ENCODE measurements around the gene CACNA2D1.

The CACNA2D1 gene

DNA sequence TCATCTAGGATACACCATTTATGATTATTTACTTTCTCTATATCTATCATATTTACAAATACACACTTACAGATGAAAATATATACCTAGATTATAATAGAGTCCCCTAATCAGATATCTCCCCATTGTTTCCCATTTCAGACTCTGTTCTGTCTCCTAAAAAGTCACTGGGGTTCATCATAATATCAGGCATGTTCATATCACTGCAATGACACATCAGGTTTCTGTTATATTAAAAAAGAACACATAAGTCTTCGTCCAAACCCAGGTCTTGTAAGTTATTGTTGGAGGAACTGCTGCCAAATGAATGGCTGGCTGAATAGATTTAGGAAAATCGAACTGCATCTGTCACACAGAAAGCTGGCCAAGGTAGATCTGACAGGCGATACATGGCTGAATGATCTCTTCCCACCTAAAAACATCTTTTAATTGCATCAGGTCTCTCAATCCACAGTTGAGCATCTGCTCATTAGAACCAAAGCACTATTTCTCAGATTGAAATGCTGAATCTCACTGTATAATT lies 178.7 kb downstream of the CACNA2D1 start:
- no peak for DNase-seq (ENCODE audit: low read depth)
- TF ChIP-seq, protein P1, sequence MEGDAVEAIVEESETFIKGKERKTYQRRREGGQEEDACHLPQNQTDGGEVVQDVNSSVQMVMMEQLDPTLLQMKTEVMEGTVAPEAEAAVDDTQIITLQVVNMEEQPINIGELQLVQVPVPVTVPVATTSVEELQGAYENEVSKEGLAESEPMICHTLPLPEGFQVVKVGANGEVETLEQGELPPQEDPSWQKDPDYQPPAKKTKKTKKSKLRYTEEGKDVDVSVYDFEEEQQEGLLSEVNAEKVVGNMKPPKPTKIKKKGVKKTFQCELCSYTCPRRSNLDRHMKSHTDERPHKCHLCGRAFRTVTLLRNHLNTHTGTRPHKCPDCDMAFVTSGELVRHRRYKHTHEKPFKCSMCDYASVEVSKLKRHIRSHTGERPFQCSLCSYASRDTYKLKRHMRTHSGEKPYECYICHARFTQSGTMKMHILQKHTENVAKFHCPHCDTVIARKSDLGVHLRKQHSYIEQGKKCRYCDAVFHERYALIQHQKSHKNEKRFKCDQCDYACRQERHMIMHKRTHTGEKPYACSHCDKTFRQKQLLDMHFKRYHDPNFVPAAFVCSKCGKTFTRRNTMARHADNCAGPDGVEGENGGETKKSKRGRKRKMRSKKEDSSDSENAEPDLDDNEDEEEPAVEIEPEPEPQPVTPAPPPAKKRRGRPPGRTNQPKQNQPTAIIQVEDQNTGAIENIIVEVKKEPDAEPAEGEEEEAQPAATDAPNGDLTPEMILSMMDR (conservative IDR thresholded peaks at IDR 0.05; ENCODE audit: low read depth, low read length): no peak
- H3K4me3 ChIP-seq (ENCODE audit: low read length): no peak overlapping the region

DNA sequence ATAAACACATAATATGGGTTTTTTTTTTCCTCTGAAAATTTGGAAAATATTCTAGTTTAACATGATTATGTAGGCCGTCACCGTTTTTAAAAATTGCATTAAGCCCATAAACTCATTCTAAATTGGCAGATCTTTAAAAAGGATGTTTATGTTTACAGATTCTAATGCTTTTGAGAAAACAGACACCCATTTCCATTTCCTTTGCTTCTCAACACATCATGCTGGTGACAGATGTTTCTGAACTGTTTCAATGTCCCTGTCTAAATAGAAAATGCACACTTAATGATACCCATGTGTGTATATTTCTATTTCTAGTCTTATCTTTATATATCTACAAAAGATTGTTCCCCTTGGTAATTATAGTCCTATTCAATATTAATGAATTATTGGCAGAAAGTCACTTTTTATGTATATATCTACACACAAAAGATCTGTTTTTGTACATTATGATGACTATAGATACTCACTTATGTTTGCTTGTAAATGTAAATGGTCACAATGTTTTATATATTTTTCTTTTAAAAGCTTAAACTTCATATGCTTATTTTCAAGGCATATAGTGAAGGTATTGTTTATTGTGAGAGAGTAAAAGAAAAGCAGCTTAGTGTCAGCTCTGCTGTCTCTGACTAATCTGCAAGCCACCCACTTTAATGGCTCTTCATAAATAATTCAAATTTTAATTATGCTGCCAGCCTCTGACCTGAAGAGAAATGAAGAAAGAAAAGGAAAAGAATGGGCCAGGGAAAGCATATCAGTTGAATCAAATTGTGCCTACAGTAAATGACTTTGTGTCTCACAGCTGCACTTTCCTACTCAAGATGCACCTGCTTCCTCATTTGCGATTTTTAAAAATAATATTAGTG lies 179.4 kb downstream of the CACNA2D1 start:
- no peak for DNase-seq (ENCODE audit: low read depth)
- no peak overlapping the region for H3K4me3 ChIP-seq (ENCODE audit: low read length)
- TF ChIP-seq, protein P1 (conservative IDR thresholded peaks at IDR 0.05; ENCODE audit: low read depth, low read length): no peak

- TF ChIP-seq, protein P1 (conservative IDR thresholded peaks at IDR 0.05; ENCODE audit: low read depth, low read length): no peak
Observed at GRCh38 chr7:82258181-82258580, 185.4 kb downstream of the CACNA2D1 start.

DNA sequence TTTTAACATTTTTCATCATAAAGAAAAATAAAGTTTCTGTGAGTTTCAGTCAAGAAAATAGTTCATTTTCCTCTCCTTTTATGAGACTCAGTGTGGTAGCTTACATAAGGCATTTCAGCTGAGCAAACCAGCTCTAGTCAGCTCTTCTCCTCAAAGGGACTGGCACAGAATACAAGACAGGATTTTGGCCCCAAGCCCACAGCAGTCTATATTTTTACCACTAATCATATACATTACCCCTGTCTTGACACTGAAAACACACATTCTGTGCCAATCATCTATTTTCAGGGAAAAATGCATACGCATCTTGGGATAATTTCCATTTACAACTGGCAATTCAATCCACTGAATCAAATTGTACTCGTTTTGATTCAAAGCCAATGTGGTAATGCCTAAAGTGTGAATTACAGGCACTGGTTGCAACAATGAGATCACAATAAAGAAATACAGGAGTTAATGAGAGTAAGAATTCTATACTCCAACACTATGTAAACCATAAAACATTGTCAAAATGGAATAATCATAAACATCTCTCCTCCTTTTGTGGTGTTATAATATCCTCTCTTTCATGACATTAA lies 186.4 kb downstream of the CACNA2D1 start:
- no peak for DNase-seq (ENCODE audit: low read depth)
- no peak overlapping the region for H3K4me3 ChIP-seq (ENCODE audit: low read length)
- TF ChIP-seq, protein P1 (conservative IDR thresholded peaks at IDR 0.05; ENCODE audit: low read depth, low read length): no peak

More at GRCh38 chr7:82258181-82258580, 185.4 kb downstream of the CACNA2D1 start:
- no peak for DNase-seq (ENCODE audit: low read depth)
- no peak overlapping the region for H3K4me3 ChIP-seq (ENCODE audit: low read length)

- H3K4me3 ChIP-seq (ENCODE audit: low read length): no peak overlapping the region
- DNase-seq (ENCODE audit: low read depth): no peak
- TF ChIP-seq, protein P1 (conservative IDR thresholded peaks at IDR 0.05; ENCODE audit: low read depth, low read length): no peak
Observed at GRCh38 chr7:82255706-82256105, 187.9 kb downstream of the CACNA2D1 start.

DNA sequence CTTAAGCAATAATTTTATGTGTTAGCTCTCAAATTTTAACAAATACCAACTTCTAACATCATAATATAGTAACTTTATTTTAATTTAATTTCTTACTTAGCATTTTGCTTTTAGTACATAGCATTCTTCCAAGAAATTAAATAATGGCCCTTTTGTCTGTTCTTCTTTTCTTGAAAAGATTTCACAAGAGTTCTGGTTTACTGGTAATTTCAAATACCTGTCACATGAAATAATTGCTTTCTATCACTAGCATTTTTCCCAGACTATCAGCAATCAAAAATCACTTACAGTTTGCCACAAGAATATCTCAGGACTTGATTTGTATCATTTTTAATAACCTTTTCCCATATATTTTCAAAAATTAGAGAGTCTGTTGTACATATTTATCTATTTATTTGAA lies 193.0 kb downstream of the CACNA2D1 start:
- H3K4me3 ChIP-seq (ENCODE audit: low read length): no peak overlapping the region
- DNase-seq (ENCODE audit: low read depth): no peak
- TF ChIP-seq, protein P1 (conservative IDR thresholded peaks at IDR 0.05; ENCODE audit: low read depth, low read length): no peak
